ENCODE results near the gene CDH23.

GRCh38 chr10:71805776-71806703 is 409.3 kb downstream of the CDH23 start:
- TF ChIP-seq CTCF (IDR thresholded peaks at IDR 0.05; ENCODE audit: control extremely low read depth in 1 of 3, insufficient read depth in 1 of 3, low read depth in 1 of 3, low read length in 3 of 3): no peak
- no peak for TF ChIP-seq RFX5 (IDR thresholded peaks at IDR 0.05; ENCODE audit: borderline replicate concordance, low read depth, low read length)
- TF ChIP-seq POLR2A (IDR thresholded peaks at IDR 0.05; ENCODE audit: control extremely low read depth in 1 of 2, low read depth in 2 of 2, low read length in 2 of 2): no peak
- no peak for TF ChIP-seq POLR2AphosphoS5 (IDR thresholded peaks at IDR 0.05; ENCODE audit: low read depth, low read length)
- TF ChIP-seq EGR1 (IDR thresholded peaks at IDR 0.05; ENCODE audit: borderline replicate concordance, low read depth, low read length): no peak
- TF ChIP-seq NRF1 (IDR thresholded peaks at IDR 0.05; ENCODE audit: low read depth, low read length): no peak
- TF ChIP-seq EZH2 (IDR thresholded peaks at IDR 0.05; ENCODE audit: low read depth, low read length, severe bottlenecking): no peak
- no peak for TF ChIP-seq FOSL1 (IDR thresholded peaks at IDR 0.05; ENCODE audit: insufficient read depth, low read depth, low read length)
- no peak for TF ChIP-seq YY1 (IDR thresholded peaks at IDR 0.05; ENCODE audit: low read depth, low read length)
- TF ChIP-seq SUZ12 (IDR thresholded peaks at IDR 0.05; ENCODE audit: low read length): no peak
- no peak for TF ChIP-seq ASH2L (IDR thresholded peaks at IDR 0.05; ENCODE audit: low read length)
- TF ChIP-seq RAD21 (IDR thresholded peaks at IDR 0.05 in 1 of 2, conservative IDR thresholded peaks at IDR 0.05 in 1 of 2; ENCODE audit: low read depth in 2 of 2, low read length in 2 of 2): no peak
- peak; percentile 90 for TF ChIP-seq KDM4A (IDR thresholded peaks at IDR 0.05; ENCODE audit: low read depth, low read length, severe bottlenecking)
